ENCODE results near the gene VRK3. TPM values are rescaled to one million over a fixed set of nuclear protein-coding genes. Genes with fewer than 3 reads are reported as not detected.

VRK3 gene
- total and polyA plus RNA-seq, 5 donors: 15.6 to 27.1 (median 23.4) TPM

- ATAC-seq: no peak
- Histone ChIP-seq H3K27me3 (ENCODE audit: control insufficient read depth, insufficient read depth) (no peaks in the 10 kb centered on the region), H3K27ac (ENCODE audit: low read length) (no peak overlapping the region), H3K9me3 (ENCODE audit: control insufficient read depth, low read length) (no peaks in the 10 kb centered on the region), H3K4me1 (ENCODE audit: control insufficient read depth, insufficient read depth, low read length) (no peaks in the 10 kb centered on the region), H3K4me3 (ENCODE audit: low read length) (no peak overlapping the region)
- no peak for DNase-seq
- intact Hi-C loops (cut with DNase I): no loop called here
- 96% methylated on average over 5 of the region's 5 CpGs for WGBS
These were observed 37.2 kb downstream of the VRK3 start for GRCh38 chr19:49988007-49988406.

- Histone ChIP-seq H3K27me3 (ENCODE audit: control insufficient read depth, insufficient read depth) (no peaks in the 10 kb centered on the region), H3K9me3 (ENCODE audit: control insufficient read depth, low read length) (no peaks in the 10 kb centered on the region), H3K4me3 (ENCODE audit: low read length) (no peak overlapping the region), H3K4me1 (ENCODE audit: control insufficient read depth, insufficient read depth, low read length) (no peaks in the 10 kb centered on the region), H3K27ac (ENCODE audit: low read length) (no peak overlapping the region)
- intact Hi-C loops (cut with DNase I): no loop called here
- ATAC-seq: peak; percentile 77 to 79
- WGBS: 13% methylated on average over 9 of the region's 9 CpGs
- DNase-seq: peak; percentile 90 to 95 (median 94)
These were observed 37.9 kb downstream of the VRK3 start for GRCh38 chr19:49987159-49987698.

- no peak overlapping the region for H3K4me3 ChIP-seq (ENCODE audit: low read length)
- intact Hi-C loops (cut with DNase I): no loop called here
- no peak overlapping the region for H3K27ac ChIP-seq (ENCODE audit: low read length)
- H3K9me3 ChIP-seq (ENCODE audit: control insufficient read depth, low read length): no peaks in the 10 kb centered on the region
- no peaks in the 10 kb centered on the region for H3K4me1 ChIP-seq (ENCODE audit: control insufficient read depth, insufficient read depth, low read length)
- DNase-seq: no peak
- no peak for ATAC-seq
- WGBS: 93% methylated on average over 10 of the region's 10 CpGs
- no peaks in the 10 kb centered on the region for H3K27me3 ChIP-seq (ENCODE audit: control insufficient read depth, insufficient read depth)
These were observed 38.8 kb downstream of the VRK3 start for GRCh38 chr19:49986354-49986753.

- H3K9me3 ChIP-seq (ENCODE audit: control insufficient read depth, low read length): no peaks in the 10 kb centered on the region
- H3K27me3 ChIP-seq (ENCODE audit: control insufficient read depth, insufficient read depth): no peaks in the 10 kb centered on the region
- intact Hi-C loops (cut with DNase I): no loop called here
- no peak overlapping the region for H3K4me3 ChIP-seq (ENCODE audit: low read length)
- WGBS: 71% methylated on average over 3 of the region's 3 CpGs
- ATAC-seq (no peak), DNase-seq (no peak)
- H3K27ac ChIP-seq (ENCODE audit: low read length): no peak overlapping the region
- H3K4me1 ChIP-seq (ENCODE audit: control insufficient read depth, insufficient read depth, low read length): no peaks in the 10 kb centered on the region
These were observed 39.3 kb downstream of the VRK3 start for GRCh38 chr19:49985871-49986270.

GRCh38 chr19:49984491-49984890 lies 40.7 kb downstream of the VRK3 start:
- peak in 1 of 3 donors; percentile 7 for DNase-seq
- H3K4me3 ChIP-seq (ENCODE audit: low read length): no peak overlapping the region
- no peaks in the 10 kb centered on the region for H3K9me3 ChIP-seq (ENCODE audit: control insufficient read depth, low read length)

DNA sequence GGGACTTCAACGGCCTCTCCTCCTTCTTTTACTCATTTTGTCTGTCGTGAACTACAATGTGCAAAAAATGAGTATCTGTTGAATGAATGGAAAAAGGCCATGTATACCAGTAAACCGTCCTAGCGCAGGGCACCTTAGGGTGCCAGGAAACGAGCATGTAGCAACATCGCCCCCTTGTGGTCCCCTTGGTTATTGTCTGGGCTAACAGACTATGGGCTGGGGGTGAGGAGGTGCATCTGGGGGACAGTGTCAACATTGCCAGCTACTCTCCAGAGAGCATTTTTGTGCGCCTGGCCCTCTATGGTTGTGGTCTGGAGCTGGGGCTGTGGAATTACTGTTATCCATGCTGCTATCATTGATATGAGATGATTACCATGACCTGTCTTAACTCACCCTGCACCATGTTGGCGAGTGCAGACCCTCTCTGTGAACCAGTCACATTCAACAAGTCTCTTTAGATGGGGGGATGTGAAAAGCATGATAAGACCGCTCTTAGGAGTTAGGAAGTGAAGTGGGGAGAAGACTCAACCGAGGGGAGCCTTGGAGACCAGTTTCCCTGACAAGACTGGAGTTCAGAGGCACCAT lies 41.4 kb downstream of the VRK3 start:
- 42% methylated on average over 10 of the region's 10 CpGs for WGBS
- H3K9me3 ChIP-seq (ENCODE audit: control insufficient read depth, low read length): no peaks in the 10 kb centered on the region
- peak; percentile 47 to 58 for ATAC-seq
- intact Hi-C loops (cut with DNase I): loop anchor here (1.0 to 5.0 kb wide), 3 partner anchors 45 to 46 kb away; no protein-coding TSS in a partner anchor
- no peak overlapping the region for H3K4me3 ChIP-seq (ENCODE audit: low read length)
- no peak overlapping the region for H3K27ac ChIP-seq (ENCODE audit: low read length)
- peak in 2 of 3 donors; percentile 64 to 84 for DNase-seq
- H3K27me3 ChIP-seq (ENCODE audit: control insufficient read depth, insufficient read depth): no peaks in the 10 kb centered on the region
- no peaks in the 10 kb centered on the region for H3K4me1 ChIP-seq (ENCODE audit: control insufficient read depth, insufficient read depth, low read length)

More at GRCh38 chr19:49984491-49984890, 40.7 kb downstream of the VRK3 start:
- 89% methylated on average over 11 of the region's 11 CpGs for WGBS
- H3K4me1 ChIP-seq (ENCODE audit: control insufficient read depth, insufficient read depth, low read length): no peaks in the 10 kb centered on the region
- intact Hi-C loops (cut with DNase I): loop anchor here in 2 of 4 donors (5.0 kb wide), 1 partner anchor 47 kb away; no protein-coding TSS in a partner anchor
- H3K27me3 ChIP-seq (ENCODE audit: control insufficient read depth, insufficient read depth): no peaks in the 10 kb centered on the region
- ATAC-seq: no peak
- no peak overlapping the region for H3K27ac ChIP-seq (ENCODE audit: low read length)

- no peak overlapping the region for H3K27ac ChIP-seq (ENCODE audit: low read length)
- DNase-seq: peak in 1 of 3 donors; percentile 17
- ATAC-seq: no peak
- no peaks in the 10 kb centered on the region for H3K4me1 ChIP-seq (ENCODE audit: control insufficient read depth, insufficient read depth, low read length)
- intact Hi-C loops (cut with DNase I): loop anchor here in 3 of 4 donors (2.0 to 5.0 kb wide), 2 partner anchors 43 to 45 kb away; no protein-coding TSS in a partner anchor
- WGBS: 70% methylated on average over 21 of the region's 21 CpGs
- no peak overlapping the region for H3K4me3 ChIP-seq (ENCODE audit: low read length)
- no peaks in the 10 kb centered on the region for H3K9me3 ChIP-seq (ENCODE audit: control insufficient read depth, low read length)
- no peaks in the 10 kb centered on the region for H3K27me3 ChIP-seq (ENCODE audit: control insufficient read depth, insufficient read depth)
These were observed 43.3 kb downstream of the VRK3 start for GRCh38 chr19:49981603-49982593.

GRCh38 chr19:49978324-49978723 lies 46.8 kb downstream of the VRK3 start:
- no peak overlapping the region for H3K27ac ChIP-seq (ENCODE audit: low read length)
- no peak for ATAC-seq
- DNase-seq: peak in 1 of 3 donors; percentile 16

GRCh38 chr19:49977881-49978280 lies 47.3 kb downstream of the VRK3 start:
- Histone ChIP-seq H3K27ac (ENCODE audit: low read length) (no peak overlapping the region), H3K9me3 (ENCODE audit: control insufficient read depth, low read length) (no peaks in the 10 kb centered on the region), H3K4me1 (ENCODE audit: control insufficient read depth, insufficient read depth, low read length) (no peaks in the 10 kb centered on the region), H3K27me3 (ENCODE audit: control insufficient read depth, insufficient read depth) (no peaks in the 10 kb centered on the region), H3K4me3 (ENCODE audit: low read length) (no peak overlapping the region)
- intact Hi-C loops (cut with DNase I): no loop called here
- 87% methylated on average over 18 of the region's 18 CpGs for WGBS
- DNase-seq (peak in 1 of 3 donors; percentile 17), ATAC-seq (no peak)

More at GRCh38 chr19:49978324-49978723, 46.8 kb downstream of the VRK3 start:
- H3K4me1 ChIP-seq (ENCODE audit: control insufficient read depth, insufficient read depth, low read length): no peaks in the 10 kb centered on the region
- no peaks in the 10 kb centered on the region for H3K9me3 ChIP-seq (ENCODE audit: control insufficient read depth, low read length)
- no peak overlapping the region for H3K4me3 ChIP-seq (ENCODE audit: low read length)
- 82% methylated on average over 11 of the region's 11 CpGs for WGBS
- intact Hi-C loops (cut with DNase I): no loop called here
- H3K27me3 ChIP-seq (ENCODE audit: control insufficient read depth, insufficient read depth): no peaks in the 10 kb centered on the region

DNA sequence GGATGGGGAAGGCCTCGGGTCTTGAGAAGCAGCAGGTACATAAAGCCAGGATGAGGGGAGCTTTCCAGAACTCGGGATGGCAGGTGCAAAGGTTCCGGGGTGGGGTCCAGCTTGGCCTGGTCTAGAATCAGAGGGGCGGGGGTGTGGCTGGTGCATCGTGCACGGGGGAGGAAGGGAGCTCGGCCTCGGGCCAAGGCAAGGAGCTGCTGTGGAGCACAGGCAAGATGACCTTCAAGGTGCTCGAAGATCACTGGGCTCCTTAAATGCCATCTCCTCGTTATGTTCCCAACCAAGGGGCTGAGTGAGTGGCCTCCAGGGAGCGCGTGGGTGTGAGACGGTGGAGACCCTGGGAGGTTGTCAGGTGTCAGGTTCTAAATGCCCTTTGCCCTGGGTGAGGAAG lies 48.1 kb downstream of the VRK3 start:
- intact Hi-C loops (cut with DNase I): no loop called here
- Histone ChIP-seq H3K27ac (ENCODE audit: low read length) (no peak overlapping the region), H3K27me3 (ENCODE audit: control insufficient read depth, insufficient read depth) (no peaks in the 10 kb centered on the region), H3K9me3 (ENCODE audit: control insufficient read depth, low read length) (no peaks in the 10 kb centered on the region), H3K4me1 (ENCODE audit: control insufficient read depth, insufficient read depth, low read length) (no peaks in the 10 kb centered on the region), H3K4me3 (ENCODE audit: low read length) (no peak overlapping the region)
- ATAC-seq (no peak), DNase-seq (peak in 1 of 3 donors; percentile 16)
- 84% methylated on average over 13 of the region's 13 CpGs for WGBS

- Histone ChIP-seq H3K27me3 (ENCODE audit: control insufficient read depth, insufficient read depth) (no peaks in the 10 kb centered on the region), H3K9me3 (ENCODE audit: control insufficient read depth, low read length) (no peaks in the 10 kb centered on the region), H3K4me1 (ENCODE audit: control insufficient read depth, insufficient read depth, low read length) (no peaks in the 10 kb centered on the region), H3K27ac (ENCODE audit: low read length) (no peak overlapping the region), H3K4me3 (ENCODE audit: low read length) (no peak overlapping the region)
- WGBS: 61% methylated on average over 3 of the region's 3 CpGs
- intact Hi-C loops (cut with DNase I): no loop called here
- DNase-seq (peak in 1 of 3 donors; percentile 24), ATAC-seq (no peak)
These were observed 48.7 kb downstream of the VRK3 start for GRCh38 chr19:49976496-49976895.
